Transverse colon (tissue), 4 donors: ENCODE measurements around the gene SHLD1. TPM values are rescaled to one million over a fixed set of nuclear protein-coding genes. Genes with fewer than 3 reads are reported as not detected.

ENCODE experiments used
- DNase-seq: peaks from one replicate; pipeline ENCODE4 v3.0.0-alpha.2; 2019
- H3K27ac ChIP-seq, 4 donors: fragments of 200-600 bp; sonication (generic); 2 replicates each; pipeline ENCODE4 v1.5.1; 2016 to 2018; ENCODE audit warnings: inconsistent platforms in 4 of 4
- H3K27me3 ChIP-seq: fragments of 200-600 bp; sonication (generic); 2 replicates; pipeline ENCODE4 v1.5.1; 2017; ENCODE audit warnings: inconsistent platforms
- H3K36me3 ChIP-seq, 4 donors: fragments of 200-600 bp; sonication (generic); 2 replicates each; pipeline ENCODE4 v1.5.1; 2017 to 2019; ENCODE audit warnings: inconsistent platforms in 4 of 4
- H3K4me1 ChIP-seq, 4 donors: fragments of 200-600 bp; sonication (generic); 2 replicates each; pipeline ENCODE4 v1.5.1; 2017 to 2020; ENCODE audit warnings: inconsistent platforms in 4 of 4
- H3K4me3 ChIP-seq, 4 donors: fragments of 200-600 bp; sonication (generic); 1 replicate in 1 of 4; 2 replicates in 3 of 4; pipeline versions ENCODE4 v1.5.1 to v1.6.1; 2017 to 2019; ENCODE audit warnings: inconsistent platforms in 4 of 4
- H3K9me3 ChIP-seq, 2 donors: fragments of 200-600 bp; sonication (generic); 2 replicates each; pipeline ENCODE4 v1.5.1; 2017 to 2019; ENCODE audit warnings: inconsistent platforms in 2 of 2
- EP300 ChIP-seq: sonication (generic); formaldehyde crosslinking; IDR thresholded peaks from one replicate; pipeline ENCODE4 v1.6.1; 2017; ENCODE audit warnings: antibody characterized with exemption, low read depth
- POLR2A ChIP-seq: fragments of 450-650 bp; IDR thresholded peaks from one replicate; pipeline ENCODE4 v1.6.1; 2016; ENCODE audit warnings: antibody characterized with exemption, mild to moderate bottlenecking, moderate library complexity
- POLR2AphosphoS5 ChIP-seq, 3 donors: sonication (generic); formaldehyde crosslinking; IDR thresholded peaks; one replicate each; pipeline ENCODE4 v1.6.1; 2016; ENCODE audit warnings: antibody characterized with exemption in 3 of 3
- WGBS, 2 donors: methylation state at CpG; one replicate each; pipeline ENCODE4 v1.1.5; 2018; ENCODE audit warnings: low coverage in 1 of 2; 5-methylcytosine and 5-hydroxymethylcytosine counted together
- in situ Hi-C, 4 donors: fragments of 200-750 bp; cut with MboI; loops; one replicate each; pipeline versions ENCODE4 v1.15.0 to v1.15.1; 2017; ENCODE audit warnings: low sequenced_read_pairs in 3 of 4, low pct_ligation_motif_present in 1 of 4, low pct_unique_long_range_greater_than_20kb in 1 of 4
- intact Hi-C: fragments of 100-400 bp; cut with DNase I; formaldehyde crosslinking; loops from one replicate; pipeline ENCODE4 v1.15.1; 2023; ENCODE audit warnings: low total_unique reads
- total RNA-seq, 4 donors: library from RNA; depleted of rRNA; stranded (reverse); fragments of >200 nt; gene quantifications; one replicate each; pipeline ENCODE4 v1.1.0, GENCODE V29; 2016
- TF ChIP-seq, protein P1 (sequence below), 5 experiments: fragments of 200-600 bp in 3 of 5; fragments of 450-650 bp in 2 of 5; sonication (generic) in 3 of 5; IDR thresholded peaks; 1 replicate in 2 of 5; 2 replicates in 3 of 5; pipeline ENCODE4 v1.5.1; 2016 to 2017; ENCODE audit warnings: antibody characterized with exemption in 5 of 5, inconsistent platforms in 3 of 5, mild to moderate bottlenecking in 2 of 5, moderate library complexity in 1 of 5

Gene SHLD1
- total RNA-seq, 4 donors from 2014 or later = 3.0 to 43.8 (median 6.8) TPM; not detected in 1

DNA sequence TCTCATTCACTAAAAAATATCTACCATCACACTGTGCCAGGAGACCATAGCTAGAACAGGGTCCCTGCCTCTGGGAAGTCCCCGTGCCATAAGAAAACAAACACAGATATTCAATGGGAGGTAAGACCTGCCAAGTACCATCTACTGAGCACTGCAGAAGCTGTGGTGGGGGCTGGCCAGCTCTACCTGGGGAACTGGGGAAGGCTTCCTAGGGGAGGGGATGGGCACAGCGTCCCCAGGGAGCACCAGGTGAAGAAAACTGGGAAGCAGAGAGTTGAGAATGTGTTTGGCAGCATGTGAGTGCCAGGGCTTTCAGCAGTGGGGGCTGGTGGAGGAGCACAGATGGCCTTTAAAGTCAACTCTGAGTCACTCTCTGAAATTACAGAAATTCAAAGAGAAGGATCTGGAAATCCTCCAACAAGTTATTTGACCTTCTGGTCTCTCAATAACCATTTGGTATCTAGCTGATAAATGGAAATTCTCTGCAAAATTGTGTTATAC, 85.2 kb downstream of the SHLD1 start:
- TF ChIP-seq POLR2A = no peak
- TF ChIP-seq, protein P1, sequence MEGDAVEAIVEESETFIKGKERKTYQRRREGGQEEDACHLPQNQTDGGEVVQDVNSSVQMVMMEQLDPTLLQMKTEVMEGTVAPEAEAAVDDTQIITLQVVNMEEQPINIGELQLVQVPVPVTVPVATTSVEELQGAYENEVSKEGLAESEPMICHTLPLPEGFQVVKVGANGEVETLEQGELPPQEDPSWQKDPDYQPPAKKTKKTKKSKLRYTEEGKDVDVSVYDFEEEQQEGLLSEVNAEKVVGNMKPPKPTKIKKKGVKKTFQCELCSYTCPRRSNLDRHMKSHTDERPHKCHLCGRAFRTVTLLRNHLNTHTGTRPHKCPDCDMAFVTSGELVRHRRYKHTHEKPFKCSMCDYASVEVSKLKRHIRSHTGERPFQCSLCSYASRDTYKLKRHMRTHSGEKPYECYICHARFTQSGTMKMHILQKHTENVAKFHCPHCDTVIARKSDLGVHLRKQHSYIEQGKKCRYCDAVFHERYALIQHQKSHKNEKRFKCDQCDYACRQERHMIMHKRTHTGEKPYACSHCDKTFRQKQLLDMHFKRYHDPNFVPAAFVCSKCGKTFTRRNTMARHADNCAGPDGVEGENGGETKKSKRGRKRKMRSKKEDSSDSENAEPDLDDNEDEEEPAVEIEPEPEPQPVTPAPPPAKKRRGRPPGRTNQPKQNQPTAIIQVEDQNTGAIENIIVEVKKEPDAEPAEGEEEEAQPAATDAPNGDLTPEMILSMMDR (IDR thresholded peaks at IDR 0.05) = no peak
- peak overlapping the region in 3 of 4 donors; percentile 8 to 48 (median 44) for H3K27ac ChIP-seq
- H3K36me3 ChIP-seq = no peaks in the 10 kb centered on the region
- no peak for DNase-seq
- in situ Hi-C loops (no loop called here), intact Hi-C loops (no loop called here)
- no peak overlapping the region for H3K4me3 ChIP-seq
- WGBS, 2 donors = 67 to 80% methylated on average over 2 of the region's 2 CpGs
- H3K27me3 ChIP-seq = no peaks in the 10 kb centered on the region
- H3K9me3 ChIP-seq = no peaks in the 10 kb centered on the region
- H3K4me1 ChIP-seq = peaks cover 0 to 11% (median 4%) of the 10 kb centered on the region in 4 donors

DNA sequence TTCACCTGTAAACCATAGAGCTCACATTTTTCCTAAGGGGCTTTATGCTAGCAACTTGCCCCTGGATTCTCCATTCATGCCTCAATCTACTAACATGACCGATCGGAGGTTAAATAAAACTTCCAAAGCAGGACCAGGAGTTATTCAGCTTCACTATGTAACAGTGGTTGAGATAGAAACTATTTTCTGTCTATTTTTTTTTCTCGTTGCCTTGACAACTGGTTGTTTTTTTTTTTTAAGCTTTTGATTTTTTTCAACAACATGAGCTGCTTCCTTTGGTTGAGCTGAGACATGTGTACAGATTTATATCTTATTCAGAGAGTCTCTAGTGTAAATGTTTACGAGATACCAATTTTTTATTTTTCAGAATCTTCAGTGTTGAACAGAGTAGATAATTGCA, 85.7 kb downstream of the SHLD1 start:
- Histone ChIP-seq H3K4me1 (peaks cover 0 to 11% (median 4%) of the 10 kb centered on the region in 4 donors), H3K9me3 (no peaks in the 10 kb centered on the region), H3K36me3 (no peaks in the 10 kb centered on the region), H3K4me3 (no peak overlapping the region), H3K27ac (peak overlapping the region in 2 of 4 donors; percentile 44 to 48), H3K27me3 (no peaks in the 10 kb centered on the region)
- no peak for DNase-seq
- intact Hi-C loops = no loop called here
- TF ChIP-seq, protein P1 (IDR thresholded peaks at IDR 0.05) = no peak
- no peak for TF ChIP-seq EP300
- no peak for TF ChIP-seq POLR2A
- no peak for TF ChIP-seq POLR2AphosphoS5 (IDR thresholded peaks at IDR 0.05)
- in situ Hi-C loops = no loop called here
- 57 to 65% methylated on average over 4 of the region's 4 CpGs for WGBS, 2 donors

DNA sequence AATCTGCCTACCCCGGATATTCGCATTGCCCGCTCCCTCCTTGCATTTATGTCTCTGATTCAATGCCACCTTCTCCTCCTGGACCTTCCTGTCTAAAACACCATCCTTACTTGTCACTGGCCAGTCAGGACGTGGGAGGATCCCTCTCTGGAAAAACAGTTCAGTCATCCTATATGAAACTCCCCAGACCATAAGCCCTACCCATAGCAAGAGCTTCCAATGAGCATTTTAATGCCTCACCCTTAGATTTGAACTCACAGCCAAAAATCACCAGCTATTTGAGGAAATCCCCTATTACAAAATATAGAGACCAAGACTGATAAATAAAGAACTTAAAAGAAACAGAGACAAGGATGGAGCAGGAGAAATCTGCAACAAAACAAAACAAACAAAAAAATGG, 86.4 kb downstream of the SHLD1 start:
- WGBS, 2 donors = 79% methylated on average over 4 of the region's 4 CpGs; no CpG with 5 or more reads in 1 of the 2 donors
- H3K9me3 ChIP-seq = no peaks in the 10 kb centered on the region
- intact Hi-C loops = no loop called here
- TF ChIP-seq EP300 (no peak), POLR2A (no peak), POLR2AphosphoS5 (IDR thresholded peaks at IDR 0.05) (no peak)
- TF ChIP-seq, protein P1 (IDR thresholded peaks at IDR 0.05) = no peak
- DNase-seq = no peak
- no peak overlapping the region for H3K27ac ChIP-seq
- peaks cover 0 to 11% (median 4%) of the 10 kb centered on the region in 4 donors for H3K4me1 ChIP-seq
- in situ Hi-C loops = no loop called here
- H3K27me3 ChIP-seq = no peaks in the 10 kb centered on the region
- no peaks in the 10 kb centered on the region for H3K36me3 ChIP-seq
- H3K4me3 ChIP-seq = no peak overlapping the region

DNA sequence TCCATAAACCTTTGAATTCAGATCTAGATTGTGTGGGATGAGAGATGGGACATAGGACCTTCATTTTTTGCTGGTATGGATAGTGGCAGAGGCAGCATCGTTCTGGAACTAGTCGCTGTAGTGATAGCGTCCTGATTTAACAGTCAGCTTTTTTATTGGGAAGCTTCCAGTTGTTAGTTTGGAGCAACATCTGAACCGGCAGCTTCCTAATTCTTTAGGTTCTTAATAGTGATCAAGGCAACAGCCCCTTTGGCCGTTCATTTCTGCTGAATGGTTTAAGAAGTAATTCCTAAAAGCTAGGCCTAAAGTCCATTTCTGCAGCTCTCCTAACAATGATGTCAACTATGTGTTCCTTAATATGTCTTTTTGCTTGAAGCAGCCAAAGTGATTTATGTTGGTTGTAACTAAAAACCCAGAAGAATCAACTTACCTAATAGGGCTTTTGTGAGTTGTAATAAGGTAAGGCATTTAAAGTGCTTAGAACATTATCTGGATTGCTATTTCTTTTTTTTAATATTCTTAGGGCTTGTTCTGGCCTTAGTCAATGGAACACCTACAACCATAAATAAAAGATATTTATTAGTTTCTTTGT, 90.3 kb downstream of the SHLD1 start:
- intact Hi-C loops = no loop called here
- no peak overlapping the region for H3K27ac ChIP-seq
- H3K27me3 ChIP-seq = no peaks in the 10 kb centered on the region
- peaks cover 0 to 19% (median 1%) of the 10 kb centered on the region in 4 donors for H3K4me1 ChIP-seq
- 88 to 95% methylated on average over 4 to 5 of the region's 5 CpGs for WGBS, 2 donors
- H3K4me3 ChIP-seq = no peak overlapping the region
- H3K36me3 ChIP-seq = no peaks in the 10 kb centered on the region
- TF ChIP-seq, protein P1 (IDR thresholded peaks at IDR 0.05) = no peak
- TF ChIP-seq EP300 (no peak), POLR2A (no peak), POLR2AphosphoS5 (IDR thresholded peaks at IDR 0.05) (no peak)
- no peaks in the 10 kb centered on the region for H3K9me3 ChIP-seq
- in situ Hi-C loops = no loop called here
- DNase-seq = no peak
